Measurements from ENCODE around the gene SCG5.

The SCG5 gene

DNA sequence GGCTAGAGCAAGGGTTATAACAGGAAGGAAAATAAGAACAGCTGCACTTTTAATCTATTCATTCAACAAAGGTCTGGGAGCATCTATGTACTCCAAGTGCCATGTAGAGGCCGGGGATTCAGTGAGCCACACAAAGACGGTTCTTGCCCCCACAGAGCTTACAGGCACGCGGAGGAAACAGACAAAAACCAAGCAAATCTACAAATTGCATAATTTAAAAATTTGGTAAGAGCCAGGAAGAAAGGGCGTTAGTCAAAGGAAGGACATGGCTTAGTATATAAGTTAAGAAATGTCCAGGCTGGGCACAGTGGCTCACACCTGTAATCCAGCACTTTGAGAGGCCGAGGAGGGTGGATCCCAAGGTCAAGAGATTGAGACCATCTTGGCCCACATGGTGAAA lies 65.9 kb downstream of the SCG5 start:
- no peak for ATAC-seq

GRCh38 chr15:32709295-32710033 lies 68.0 kb downstream of the SCG5 start:
- TF ChIP-seq ZFP3 (CRISPR knock-in tag; IDR thresholded peaks at IDR 0.05) (no peak), ZNF70 (CRISPR knock-in tag; IDR thresholded peaks at IDR 0.05) (no peak), SNAI2 (CRISPR knock-in tag; IDR thresholded peaks at IDR 0.05) (no peak), TOX (CRISPR knock-in tag; IDR thresholded peaks at IDR 0.05; ENCODE audit: borderline replicate concordance) (no peak), TSHZ2 (CRISPR knock-in tag; IDR thresholded peaks at IDR 0.05) (no peak), ZNF8 (CRISPR knock-in tag; IDR thresholded peaks at IDR 0.05) (no peak), ZC3H10 (CRISPR knock-in tag; IDR thresholded peaks at IDR 0.05) (no peak), ISL1 (CRISPR knock-in tag; IDR thresholded peaks at IDR 0.05) (no peak), BACH2 (CRISPR knock-in tag; IDR thresholded peaks at IDR 0.05; ENCODE audit: borderline replicate concordance) (no peak), OSR1 (CRISPR knock-in tag; IDR thresholded peaks at IDR 0.05) (no peak), GLIS3 (CRISPR knock-in tag; IDR thresholded peaks at IDR 0.05) (no peak)
- TF ChIP-seq, protein P1, sequence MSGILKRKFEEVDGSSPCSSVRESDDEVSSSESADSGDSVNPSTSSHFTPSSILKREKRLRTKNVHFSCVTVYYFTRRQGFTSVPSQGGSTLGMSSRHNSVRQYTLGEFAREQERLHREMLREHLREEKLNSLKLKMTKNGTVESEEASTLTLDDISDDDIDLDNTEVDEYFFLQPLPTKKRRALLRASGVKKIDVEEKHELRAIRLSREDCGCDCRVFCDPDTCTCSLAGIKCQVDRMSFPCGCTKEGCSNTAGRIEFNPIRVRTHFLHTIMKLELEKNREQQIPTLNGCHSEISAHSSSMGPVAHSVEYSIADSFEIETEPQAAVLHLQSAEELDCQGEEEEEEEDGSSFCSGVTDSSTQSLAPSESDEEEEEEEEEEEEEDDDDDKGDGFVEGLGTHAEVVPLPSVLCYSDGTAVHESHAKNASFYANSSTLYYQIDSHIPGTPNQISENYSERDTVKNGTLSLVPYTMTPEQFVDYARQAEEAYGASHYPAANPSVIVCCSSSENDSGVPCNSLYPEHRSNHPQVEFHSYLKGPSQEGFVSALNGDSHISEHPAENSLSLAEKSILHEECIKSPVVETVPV (CRISPR knock-in tag; IDR thresholded peaks at IDR 0.05) = no peak
- ATAC-seq = no peak

More for the DNA sequence above, 65.9 kb downstream of the SCG5 start:
- TF ChIP-seq SNAI2 (CRISPR knock-in tag; IDR thresholded peaks at IDR 0.05) (no peak), ESRRG (CRISPR knock-in tag; IDR thresholded peaks at IDR 0.05) (no peak), OSR1 (CRISPR knock-in tag; IDR thresholded peaks at IDR 0.05) (no peak), ZC3H10 (CRISPR knock-in tag; IDR thresholded peaks at IDR 0.05) (no peak), BACH2 (CRISPR knock-in tag; IDR thresholded peaks at IDR 0.05; ENCODE audit: borderline replicate concordance) (no peak), GLIS3 (CRISPR knock-in tag; IDR thresholded peaks at IDR 0.05) (no peak), ARNTL (CRISPR knock-in tag; IDR thresholded peaks at IDR 0.05; ENCODE audit: borderline replicate concordance, low read depth) (no peak), CSDC2 (CRISPR knock-in tag; IDR thresholded peaks at IDR 0.05) (no peak), ZNF70 (CRISPR knock-in tag; IDR thresholded peaks at IDR 0.05) (no peak)
- TF ChIP-seq, protein P2, sequence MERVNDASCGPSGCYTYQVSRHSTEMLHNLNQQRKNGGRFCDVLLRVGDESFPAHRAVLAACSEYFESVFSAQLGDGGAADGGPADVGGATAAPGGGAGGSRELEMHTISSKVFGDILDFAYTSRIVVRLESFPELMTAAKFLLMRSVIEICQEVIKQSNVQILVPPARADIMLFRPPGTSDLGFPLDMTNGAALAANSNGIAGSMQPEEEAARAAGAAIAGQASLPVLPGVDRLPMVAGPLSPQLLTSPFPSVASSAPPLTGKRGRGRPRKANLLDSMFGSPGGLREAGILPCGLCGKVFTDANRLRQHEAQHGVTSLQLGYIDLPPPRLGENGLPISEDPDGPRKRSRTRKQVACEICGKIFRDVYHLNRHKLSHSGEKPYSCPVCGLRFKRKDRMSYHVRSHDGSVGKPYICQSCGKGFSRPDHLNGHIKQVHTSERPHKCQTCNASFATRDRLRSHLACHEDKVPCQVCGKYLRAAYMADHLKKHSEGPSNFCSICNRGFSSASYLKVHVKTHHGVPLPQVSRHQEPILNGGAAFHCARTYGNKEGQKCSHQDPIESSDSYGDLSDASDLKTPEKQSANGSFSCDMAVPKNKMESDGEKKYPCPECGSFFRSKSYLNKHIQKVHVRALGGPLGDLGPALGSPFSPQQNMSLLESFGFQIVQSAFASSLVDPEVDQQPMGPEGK (CRISPR knock-in tag; IDR thresholded peaks at IDR 0.05; ENCODE audit: borderline replicate concordance) = no peak

DNA sequence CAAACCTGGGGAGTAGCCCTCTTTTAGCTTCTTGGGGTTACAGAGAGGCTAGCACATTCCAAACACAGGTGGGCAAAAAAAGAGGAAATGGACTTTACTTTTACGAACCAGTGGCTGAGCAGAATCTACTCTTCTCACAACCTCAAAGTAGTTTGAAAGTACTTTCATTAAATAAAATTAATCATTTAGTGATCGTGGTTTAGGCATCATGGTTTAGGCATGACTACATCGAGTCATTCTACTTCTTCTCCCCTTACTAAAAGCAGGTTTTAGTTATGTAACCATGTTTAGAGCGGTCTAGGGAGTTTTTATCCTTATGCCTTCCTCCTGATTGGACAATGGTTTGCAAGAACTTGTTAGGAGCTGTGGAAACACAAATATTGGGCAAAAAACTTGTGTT lies 73.8 kb downstream of the SCG5 start:
- no peak for ATAC-seq
- no peak for TF ChIP-seq TSHZ2 (CRISPR knock-in tag; IDR thresholded peaks at IDR 0.05)
- no peak for TF ChIP-seq RARB (CRISPR knock-in tag; IDR thresholded peaks at IDR 0.05)
- TF ChIP-seq TOX (CRISPR knock-in tag; IDR thresholded peaks at IDR 0.05; ENCODE audit: borderline replicate concordance) = no peak
- no peak for TF ChIP-seq ZNF8 (CRISPR knock-in tag; IDR thresholded peaks at IDR 0.05)

GRCh38 chr15:32716216-32716914 lies 74.9 kb downstream of the SCG5 start:
- TF ChIP-seq GLIS3 (CRISPR knock-in tag; IDR thresholded peaks at IDR 0.05) (no peak), ZFP30 (CRISPR knock-in tag; IDR thresholded peaks at IDR 0.05) (no peak), TCF4 (CRISPR knock-in tag; IDR thresholded peaks at IDR 0.05; ENCODE audit: borderline replicate concordance) (no peak), TOX (CRISPR knock-in tag; IDR thresholded peaks at IDR 0.05; ENCODE audit: borderline replicate concordance) (no peak), OSR1 (CRISPR knock-in tag; IDR thresholded peaks at IDR 0.05) (no peak), ZFP3 (CRISPR knock-in tag; IDR thresholded peaks at IDR 0.05) (no peak), CSDC2 (CRISPR knock-in tag; IDR thresholded peaks at IDR 0.05) (no peak), RARB (CRISPR knock-in tag; IDR thresholded peaks at IDR 0.05) (no peak)
- TF ChIP-seq, protein P2 (CRISPR knock-in tag; IDR thresholded peaks at IDR 0.05; ENCODE audit: borderline replicate concordance) = no peak
- no peak for ATAC-seq

All from SK-N-SH treated with all-trans-retinoic acid at 6 μM for 48 hours (cell line).